ENCODE measurements around the gene NEGR1. TPM values are rescaled to one million over a fixed set of nuclear protein-coding genes. Genes with fewer than 3 reads are reported as not detected.

Gene NEGR1
- total RNA-seq, 1 experiment from 2014 or later, result 1.2 TPM

DNA sequence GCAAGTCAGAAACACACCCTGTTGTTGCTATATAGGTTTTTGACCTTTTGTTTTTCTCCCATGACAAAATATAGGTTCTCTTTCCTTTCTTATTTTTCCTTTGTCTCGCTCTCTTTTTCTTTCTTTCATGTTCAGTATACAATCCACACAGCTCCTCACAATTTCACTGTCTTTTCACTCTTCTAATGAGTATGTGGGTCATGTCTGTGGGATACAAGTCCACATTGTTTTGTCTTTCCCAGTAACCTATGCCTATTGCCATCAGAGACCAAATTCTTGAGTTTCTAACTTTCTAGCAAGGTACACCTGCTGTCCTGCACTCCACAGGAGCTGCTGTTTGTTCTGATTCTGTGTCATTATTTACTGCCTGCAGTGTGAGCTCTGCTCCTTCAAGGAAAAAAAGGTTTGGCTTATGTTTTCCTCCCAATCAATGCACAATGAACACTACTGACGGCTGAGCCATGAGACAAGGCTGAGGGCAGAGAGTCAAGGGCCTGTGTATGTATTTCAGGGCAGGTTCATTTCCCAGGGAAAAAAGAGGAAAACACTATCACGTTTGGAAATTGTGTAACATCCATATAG lies 453.8 kb downstream of the NEGR1 start:
- no peaks in the 10 kb centered on the region for H3K4me1 ChIP-seq
- no peak overlapping the region for H3K4me3 ChIP-seq
- no peaks in the 10 kb centered on the region for H3K9me3 ChIP-seq (replicated peaks)
- H3K36me3 ChIP-seq, result no peaks in the 10 kb centered on the region
- DNase-seq, result no peak
- no peak overlapping the region for H3K27ac ChIP-seq
- H3K27me3 ChIP-seq, result no peaks in the 10 kb centered on the region

DNA sequence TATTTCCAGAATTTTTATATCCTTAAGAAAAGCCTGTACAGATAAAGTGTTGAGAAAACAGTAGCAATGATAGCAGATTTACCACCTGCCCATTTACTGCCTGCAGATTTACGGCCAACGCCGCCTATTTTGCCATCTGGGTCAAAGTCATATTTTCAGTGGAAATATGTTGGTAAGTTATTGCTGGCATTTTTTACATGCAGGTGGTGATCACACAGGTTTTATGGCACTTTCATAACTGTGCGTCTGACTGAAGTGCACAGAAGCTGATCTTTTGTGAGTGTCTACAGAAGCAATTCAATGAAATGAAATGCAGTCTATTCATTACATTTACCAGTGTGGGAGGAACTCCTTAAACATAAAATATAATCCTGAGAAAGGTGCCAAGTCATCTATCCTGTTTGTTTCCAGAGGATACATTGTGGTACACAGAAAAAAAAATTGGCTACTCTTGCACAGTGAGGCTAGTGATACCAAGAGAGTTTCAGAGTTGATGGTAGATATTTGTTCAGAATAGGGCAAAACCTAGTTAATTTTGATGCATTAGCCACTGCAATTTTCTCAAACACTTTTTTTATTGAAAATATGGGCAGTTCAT lies 458.5 kb downstream of the NEGR1 start:
- Histone ChIP-seq H3K27ac (no peak overlapping the region), H3K9me3 (replicated peaks) (no peaks in the 10 kb centered on the region)

GRCh38 chr1:71817028-71817427 lies 465.3 kb downstream of the NEGR1 start:
- Histone ChIP-seq H3K4me3 (no peak overlapping the region), H3K27ac (no peak overlapping the region), H3K36me3 (no peaks in the 10 kb centered on the region), H3K4me1 (no peaks in the 10 kb centered on the region), H3K27me3 (no peaks in the 10 kb centered on the region), H3K9me3 (replicated peaks) (no peaks in the 10 kb centered on the region)
- no peak for DNase-seq

More for the DNA sequence above, 458.5 kb downstream of the NEGR1 start:
- H3K4me1 ChIP-seq, result no peaks in the 10 kb centered on the region
- H3K4me3 ChIP-seq, result no peak overlapping the region
- no peaks in the 10 kb centered on the region for H3K36me3 ChIP-seq
- DNase-seq, result no peak
- no peaks in the 10 kb centered on the region for H3K27me3 ChIP-seq

DNA sequence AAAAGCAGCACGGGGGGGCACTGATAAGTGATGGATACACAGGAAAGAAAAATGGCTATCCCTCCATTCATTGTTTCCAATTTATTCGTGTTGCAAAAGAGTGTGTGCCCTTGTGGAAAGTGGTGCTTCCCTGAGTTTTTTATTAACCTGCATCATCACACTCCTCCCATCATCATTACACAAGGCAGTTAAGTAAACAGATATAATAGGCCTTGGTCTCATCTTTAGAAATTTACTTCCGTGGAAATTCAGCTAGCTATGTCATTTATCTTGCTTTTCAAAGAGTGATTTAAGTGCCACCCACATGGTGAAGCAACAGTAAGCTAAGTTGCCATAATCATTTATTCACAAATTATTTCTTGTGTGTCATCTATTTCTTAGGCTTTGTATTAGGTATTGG lies 473.3 kb downstream of the NEGR1 start:
- DNase-seq, result no peak
- Histone ChIP-seq H3K9me3 (replicated peaks) (no peaks in the 10 kb centered on the region; the same call in 1 of the 2 replicates), H3K4me3 (no peak overlapping the region), H3K4me1 (no peaks in the 10 kb centered on the region), H3K36me3 (no peaks in the 10 kb centered on the region), H3K27me3 (no peaks in the 10 kb centered on the region), H3K27ac (no peak overlapping the region)

- Histone ChIP-seq H3K36me3 (no peaks in the 10 kb centered on the region), H3K4me3 (no peak overlapping the region), H3K4me1 (no peaks in the 10 kb centered on the region), H3K27me3 (no peaks in the 10 kb centered on the region), H3K9me3 (replicated peaks) (no peaks in the 10 kb centered on the region), H3K27ac (no peak overlapping the region)
- DNase-seq, result peak in 1 of 2 experiments; percentile 4
Measured at GRCh38 chr1:71804140-71804539, 478.2 kb downstream of the NEGR1 start.

- H3K4me1 ChIP-seq, result no peaks in the 10 kb centered on the region
- no peaks in the 10 kb centered on the region for H3K36me3 ChIP-seq
Measured at GRCh38 chr1:71796006-71796405, 486.3 kb downstream of the NEGR1 start.

GRCh38 chr1:71792264-71792663 lies 490.1 kb downstream of the NEGR1 start:
- DNase-seq, result no peak
- Histone ChIP-seq H3K9me3 (replicated peaks) (no peaks in the 10 kb centered on the region), H3K36me3 (no peaks in the 10 kb centered on the region), H3K27me3 (no peaks in the 10 kb centered on the region), H3K4me1 (peaks cover 13% of the 10 kb centered on the region), H3K27ac (no peak overlapping the region), H3K4me3 (no peak overlapping the region)

More at GRCh38 chr1:71796006-71796405, 486.3 kb downstream of the NEGR1 start:
- Histone ChIP-seq H3K4me3 (no peak overlapping the region), H3K27me3 (no peaks in the 10 kb centered on the region), H3K27ac (no peak overlapping the region), H3K9me3 (replicated peaks) (no peaks in the 10 kb centered on the region)
- no peak for DNase-seq

DNA sequence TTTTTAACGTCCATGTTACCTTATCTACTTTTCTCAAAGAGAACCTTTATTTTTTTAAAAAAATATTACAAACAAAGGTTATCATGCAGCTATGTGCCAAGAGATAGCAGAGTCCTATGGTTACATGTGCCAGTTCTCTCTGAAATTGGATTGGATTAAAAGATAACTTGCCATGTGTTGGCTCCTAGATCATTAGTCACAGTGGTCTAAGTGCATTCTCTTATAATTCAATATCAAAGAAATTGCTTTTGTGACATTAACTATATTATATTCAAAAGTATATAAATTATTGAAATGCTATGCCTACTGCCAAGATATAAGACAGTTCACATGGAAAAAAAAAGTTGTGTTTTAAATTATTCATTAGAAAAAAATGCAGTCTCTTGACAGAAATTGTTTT lies 494.2 kb downstream of the NEGR1 start:
- H3K27ac ChIP-seq, result peak overlapping the region; percentile 34
- no peaks in the 10 kb centered on the region for H3K27me3 ChIP-seq
- peaks cover 13% of the 10 kb centered on the region for H3K4me1 ChIP-seq
- H3K4me3 ChIP-seq, result no peak overlapping the region
- no peaks in the 10 kb centered on the region for H3K9me3 ChIP-seq (replicated peaks)
- H3K36me3 ChIP-seq, result no peaks in the 10 kb centered on the region
- peak in 1 of 2 experiments; percentile 29 for DNase-seq

DNA sequence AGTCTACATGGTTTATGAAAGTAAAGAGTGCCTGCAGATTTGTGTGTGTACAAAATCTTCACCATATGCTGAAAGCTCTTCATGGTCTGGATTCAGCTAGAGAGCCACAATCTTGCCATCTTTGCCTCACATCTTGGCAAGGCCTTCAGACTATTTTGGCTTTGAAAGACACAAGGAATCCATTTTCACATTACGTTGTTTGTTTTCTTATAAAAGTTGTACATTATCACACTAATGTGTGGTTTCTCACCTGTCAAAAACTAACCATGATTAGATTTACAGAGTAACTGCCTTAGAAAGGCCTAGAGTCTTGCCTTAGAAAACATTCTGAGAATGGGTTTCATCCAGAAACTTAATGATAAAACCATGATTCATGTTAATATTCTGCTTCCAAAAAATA lies 494.6 kb downstream of the NEGR1 start:
- Histone ChIP-seq H3K27me3 (no peaks in the 10 kb centered on the region), H3K27ac (peak overlapping the region; percentile 34), H3K4me1 (peaks cover 13% of the 10 kb centered on the region), H3K4me3 (no peak overlapping the region), H3K36me3 (no peaks in the 10 kb centered on the region), H3K9me3 (replicated peaks) (no peaks in the 10 kb centered on the region)
- DNase-seq, result peak in 1 of 2 experiments; percentile 25

DNA sequence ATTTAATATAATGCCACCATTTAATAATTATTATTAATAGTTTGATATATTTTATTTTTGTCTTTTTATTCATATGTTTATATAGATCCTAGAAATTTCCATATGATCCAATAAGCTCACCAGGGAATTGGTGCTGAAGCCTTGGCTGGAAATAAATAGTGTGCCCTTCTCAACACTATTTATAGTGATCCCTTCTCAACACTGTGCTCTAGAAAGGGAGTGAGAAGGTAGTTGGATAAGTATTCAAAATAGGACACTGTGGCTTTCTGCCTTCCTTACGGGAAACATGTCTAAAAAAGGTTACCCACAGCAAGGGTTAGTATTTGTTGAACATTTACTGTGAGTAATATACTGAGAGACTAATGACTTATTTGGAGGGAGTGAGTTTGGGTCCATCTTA lies 496.1 kb downstream of the NEGR1 start:
- H3K27me3 ChIP-seq, result no peaks in the 10 kb centered on the region
- H3K4me1 ChIP-seq, result peaks cover 13% of the 10 kb centered on the region
- H3K9me3 ChIP-seq (replicated peaks), result no peaks in the 10 kb centered on the region
- DNase-seq, result no peak
- no peaks in the 10 kb centered on the region for H3K36me3 ChIP-seq
- no peak overlapping the region for H3K27ac ChIP-seq
- H3K4me3 ChIP-seq, result no peak overlapping the region

- peaks cover 13% of the 10 kb centered on the region for H3K4me1 ChIP-seq
- no peak overlapping the region for H3K27ac ChIP-seq
- H3K9me3 ChIP-seq (replicated peaks), result no peaks in the 10 kb centered on the region
- no peaks in the 10 kb centered on the region for H3K27me3 ChIP-seq
- peak in 1 of 2 experiments; percentile 28 for DNase-seq
- no peak overlapping the region for H3K4me3 ChIP-seq
- H3K36me3 ChIP-seq, result no peaks in the 10 kb centered on the region
Measured at GRCh38 chr1:71785450-71785849, 496.9 kb downstream of the NEGR1 start.

DNA sequence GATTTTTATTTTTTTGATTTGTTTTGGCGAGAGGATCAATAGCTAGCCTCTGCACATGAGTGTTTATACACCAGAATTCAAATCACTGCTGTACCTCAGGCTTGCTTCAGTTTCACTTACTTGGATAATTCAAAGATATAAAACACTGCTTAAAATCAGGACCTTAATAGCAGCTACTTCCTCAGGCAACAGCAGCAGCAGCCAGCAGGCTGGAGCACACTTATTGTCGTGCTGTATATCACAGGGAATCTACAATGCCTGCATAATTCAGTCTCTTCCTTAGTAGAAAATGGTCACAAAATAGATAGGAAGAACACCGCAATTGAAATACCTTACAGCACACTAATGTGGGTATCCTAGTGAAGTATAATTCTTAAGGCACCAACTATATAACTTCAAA lies 497.3 kb downstream of the NEGR1 start:
- DNase-seq, result no peak
- no peaks in the 10 kb centered on the region for H3K36me3 ChIP-seq
- no peak overlapping the region for H3K27ac ChIP-seq
- H3K4me3 ChIP-seq, result no peak overlapping the region
- H3K27me3 ChIP-seq, result no peaks in the 10 kb centered on the region
- H3K4me1 ChIP-seq, result peaks cover 13% of the 10 kb centered on the region
- no peaks in the 10 kb centered on the region for H3K9me3 ChIP-seq (replicated peaks)

DNA sequence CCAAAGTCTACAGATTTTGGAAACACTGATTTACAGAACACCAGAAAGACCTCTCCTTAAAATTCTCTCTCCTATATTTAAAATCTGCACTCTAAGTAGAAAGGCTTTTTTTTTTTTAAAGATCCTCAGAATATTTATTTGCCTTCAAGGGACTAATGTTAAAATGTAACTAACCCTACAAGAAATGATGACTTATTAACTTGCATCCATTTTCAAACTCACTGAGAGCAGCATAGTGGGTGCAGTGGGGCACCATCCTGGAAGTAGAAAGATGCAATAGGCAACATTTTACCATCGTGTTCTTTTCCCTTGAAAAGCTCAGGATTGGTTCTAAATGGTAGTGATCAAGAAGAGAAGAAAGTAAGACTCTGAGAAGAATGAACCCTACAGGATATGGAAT lies 498.1 kb downstream of the NEGR1 start:
- DNase-seq, result no peak
- Histone ChIP-seq H3K4me3 (no peak overlapping the region), H3K36me3 (no peaks in the 10 kb centered on the region), H3K27ac (no peak overlapping the region), H3K9me3 (replicated peaks) (no peaks in the 10 kb centered on the region), H3K27me3 (no peaks in the 10 kb centered on the region), H3K4me1 (peaks cover 13% of the 10 kb centered on the region)

GRCh38 chr1:71783071-71783470 lies 499.3 kb downstream of the NEGR1 start:
- H3K27ac ChIP-seq, result no peak overlapping the region
- H3K36me3 ChIP-seq, result no peaks in the 10 kb centered on the region
- no peaks in the 10 kb centered on the region for H3K27me3 ChIP-seq
- DNase-seq, result no peak
- H3K4me3 ChIP-seq, result no peak overlapping the region
- no peaks in the 10 kb centered on the region for H3K9me3 ChIP-seq (replicated peaks)
- H3K4me1 ChIP-seq, result peaks cover 8% of the 10 kb centered on the region

- Histone ChIP-seq H3K36me3 (no peaks in the 10 kb centered on the region), H3K9me3 (replicated peaks) (no peaks in the 10 kb centered on the region), H3K27ac (no peak overlapping the region), H3K27me3 (no peaks in the 10 kb centered on the region; the same call in 1 of the 2 replicates), H3K4me3 (no peak overlapping the region), H3K4me1 (no peaks in the 10 kb centered on the region)
- no peak for DNase-seq
Measured at GRCh38 chr1:71781450-71781849, 500.9 kb downstream of the NEGR1 start.

- Histone ChIP-seq H3K27me3 (no peaks in the 10 kb centered on the region; the same call in 1 of the 2 replicates), H3K36me3 (no peaks in the 10 kb centered on the region), H3K4me1 (no peaks in the 10 kb centered on the region), H3K9me3 (replicated peaks) (no peaks in the 10 kb centered on the region), H3K27ac (no peak overlapping the region), H3K4me3 (no peak overlapping the region)
- DNase-seq, result no peak
Measured at GRCh38 chr1:71780681-71781080, 501.7 kb downstream of the NEGR1 start.
